Mucosa of gallbladder (tissue), 1 donor: ENCODE measurements around the gene AFAP1. TPM values are rescaled to one million over a fixed set of nuclear protein-coding genes. Genes with fewer than 3 reads are reported as not detected.

Experiments used
- DNase-seq: peaks from one replicate; pipeline ENCODE4 v3.0.0-alpha.2; 2020; ENCODE audit warnings: low spot score
- total RNA-seq: library from RNA; stranded (reverse); gene quantifications from one replicate; pipeline ENCODE4 v1.2.1, GENCODE V29; 2021
- donor health status: DM: no; HTN: no; CAD: no.

Gene AFAP1
- total RNA-seq, 1 donor from 2014 or later, result 22.7 TPM

DNA sequence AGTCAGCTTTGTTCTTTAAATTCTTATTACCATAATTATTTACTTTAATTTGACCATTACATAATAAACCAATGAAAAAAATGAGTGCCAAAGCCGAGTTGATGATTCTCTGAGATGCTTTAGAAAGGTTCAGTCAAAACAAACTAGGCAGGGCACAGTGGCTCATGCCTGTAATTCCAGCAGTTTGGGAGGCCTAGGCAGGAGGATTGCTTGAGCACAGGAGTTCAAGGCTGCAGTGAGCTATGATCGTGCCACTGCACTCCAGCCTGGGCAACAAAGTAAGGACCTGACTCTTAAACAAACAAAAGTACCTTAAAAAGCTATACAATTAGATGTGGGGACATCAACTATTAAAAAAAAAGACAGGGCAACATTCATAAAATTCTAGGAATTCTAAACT is 75.0 kb downstream of the AFAP1 start:
- DNase-seq, result no peak

DNA sequence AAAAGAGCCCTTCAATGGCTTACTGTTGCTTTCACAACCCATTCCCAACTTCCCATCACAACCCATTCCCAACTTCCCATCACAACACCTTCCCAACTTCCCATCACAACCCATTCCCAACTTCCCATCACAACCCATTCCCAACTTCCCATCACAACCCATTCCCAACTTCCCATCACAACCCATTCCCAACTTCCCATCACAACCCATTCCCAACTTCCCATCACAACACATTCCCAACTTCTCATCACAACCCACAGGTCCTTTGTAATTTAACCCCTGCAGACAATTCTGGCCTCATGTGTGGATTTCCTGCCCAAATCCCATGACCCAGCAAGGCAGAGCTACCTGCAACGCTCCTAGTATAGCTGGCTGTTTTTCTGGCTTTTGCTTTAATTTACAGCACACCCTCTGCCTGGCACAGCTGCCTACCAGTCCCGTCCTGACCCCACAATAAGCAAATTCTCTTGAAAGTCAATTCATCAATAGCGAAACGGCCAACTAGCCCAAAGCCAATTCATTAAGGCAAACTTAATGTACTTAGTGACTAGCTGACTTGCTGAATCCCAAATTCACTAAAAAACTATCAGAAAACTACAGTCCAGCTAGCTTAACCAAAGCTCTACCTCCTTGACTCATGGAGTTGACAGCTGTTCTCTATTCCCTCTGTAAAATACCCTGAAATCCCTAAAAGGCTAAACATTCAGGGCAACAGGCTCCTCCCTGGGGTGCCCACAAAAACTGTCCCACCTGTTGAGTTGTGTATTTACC is 75.6 kb downstream of the AFAP1 start:
- DNase-seq, result no peak

DNA sequence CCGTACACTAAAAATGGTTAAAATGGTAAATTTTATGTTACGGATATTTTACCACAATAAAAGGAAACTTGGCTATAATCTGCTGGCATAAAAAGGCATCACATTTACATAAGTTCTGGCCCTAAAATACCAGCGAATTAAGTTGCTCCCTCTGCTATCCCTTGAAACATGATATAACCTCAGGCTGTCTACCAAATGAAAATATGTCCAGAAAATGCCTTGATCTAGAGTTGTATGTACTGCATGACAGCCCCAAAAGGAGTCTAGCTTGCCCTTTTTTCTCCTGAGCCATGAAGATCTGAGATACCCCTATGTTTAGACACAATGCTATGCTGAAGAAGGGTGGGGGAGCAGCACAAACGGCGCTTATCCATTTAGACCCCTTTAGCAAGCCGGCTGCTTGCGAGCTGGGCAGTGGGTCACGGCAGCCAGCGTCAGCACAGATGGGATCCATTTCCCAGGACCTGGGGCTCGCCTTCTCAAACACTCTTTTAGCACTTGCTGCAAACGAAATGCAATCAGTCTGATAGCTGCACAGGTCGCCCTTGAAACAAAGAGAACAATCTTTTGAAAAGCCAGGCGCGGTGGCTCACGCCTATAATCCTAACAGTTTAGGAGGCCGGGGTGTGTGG is 77.0 kb downstream of the AFAP1 start:
- no peak for DNase-seq

DNA sequence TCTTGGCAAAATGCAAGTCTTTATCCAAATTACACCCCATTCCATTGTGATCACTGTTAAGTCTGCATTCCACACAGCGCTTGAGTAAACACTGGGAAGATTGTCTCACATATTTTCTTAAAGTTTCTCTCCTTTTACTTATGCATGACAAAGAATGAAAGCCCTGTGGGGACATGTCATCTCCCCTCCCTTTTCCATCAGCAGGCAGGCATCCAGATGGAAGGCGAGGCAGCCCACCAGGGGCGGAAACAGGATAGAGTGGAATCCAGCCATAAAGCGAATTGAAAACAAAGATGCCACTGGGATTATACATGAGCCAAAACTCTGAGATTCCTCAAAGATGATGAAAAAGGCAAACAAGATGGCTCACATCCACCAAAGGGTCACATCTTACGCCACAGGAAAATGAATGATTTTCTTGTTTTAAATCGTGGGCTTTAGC is 78.2 kb downstream of the AFAP1 start:
- DNase-seq, result no peak

DNA sequence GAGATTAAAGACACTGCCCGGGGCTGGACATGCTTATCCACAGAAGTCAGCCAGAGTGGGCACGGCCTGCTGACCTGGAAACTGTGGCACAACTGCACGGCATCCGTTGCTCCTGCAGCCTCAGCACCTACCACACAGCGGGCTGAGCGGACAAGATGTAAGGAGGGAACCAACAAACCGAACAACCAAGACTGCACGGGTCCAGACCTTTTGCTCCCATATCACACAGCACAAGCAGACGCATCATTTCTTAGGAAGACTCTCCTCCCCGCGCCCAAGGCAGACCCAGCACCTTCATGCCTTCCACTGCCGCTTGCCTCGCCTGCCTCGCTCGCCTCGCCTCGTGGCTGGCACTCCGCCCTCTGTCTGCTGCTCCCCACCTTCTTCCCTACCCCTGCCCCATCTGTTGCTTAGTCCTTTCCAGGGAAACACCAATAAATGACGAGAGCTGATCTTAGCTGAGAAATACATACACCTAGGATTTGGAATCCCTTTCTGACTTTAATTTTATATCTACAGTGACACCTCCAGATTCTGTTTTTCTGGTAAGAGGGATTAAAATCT is 79.0 kb downstream of the AFAP1 start:
- DNase-seq, result no peak

DNA sequence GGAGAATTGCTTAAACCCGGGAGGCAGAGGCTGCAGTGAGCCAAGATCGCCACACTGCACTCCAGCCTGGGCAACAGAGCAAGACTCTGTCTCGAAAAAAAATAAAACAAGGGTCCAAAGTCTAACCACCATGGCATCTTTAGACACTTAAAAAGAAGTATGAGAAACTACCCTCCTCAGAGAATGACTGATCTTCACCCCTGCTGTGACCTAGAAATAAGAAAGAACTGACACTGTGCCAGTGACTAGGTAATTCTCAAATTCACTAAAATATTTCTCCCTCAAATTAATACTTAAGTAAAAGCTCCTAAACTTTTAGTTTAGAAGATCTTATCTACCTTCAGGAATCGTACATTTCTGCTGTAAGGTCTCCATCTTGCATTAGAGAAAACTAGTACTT is 80.3 kb downstream of the AFAP1 start:
- no peak for DNase-seq

DNA sequence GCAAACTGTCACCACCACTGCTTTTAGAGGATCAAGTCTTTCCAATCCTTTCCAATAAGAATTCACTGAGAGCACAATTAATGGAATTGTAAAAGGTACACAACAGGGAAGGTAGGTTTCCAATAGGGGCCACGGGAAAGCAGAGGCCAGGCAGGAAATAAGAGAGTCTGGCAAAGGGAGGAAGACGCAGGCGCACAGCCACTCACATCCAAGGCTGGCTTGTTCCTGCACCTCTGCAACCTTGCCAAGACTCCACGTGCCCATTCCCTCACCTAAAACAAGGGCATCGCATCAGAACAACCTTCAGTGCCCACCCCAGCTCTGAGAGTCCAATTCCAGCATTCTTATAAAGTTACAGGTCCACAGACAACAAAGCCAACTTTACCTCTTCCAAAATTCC is 81.2 kb downstream of the AFAP1 start:
- no peak for DNase-seq

DNA sequence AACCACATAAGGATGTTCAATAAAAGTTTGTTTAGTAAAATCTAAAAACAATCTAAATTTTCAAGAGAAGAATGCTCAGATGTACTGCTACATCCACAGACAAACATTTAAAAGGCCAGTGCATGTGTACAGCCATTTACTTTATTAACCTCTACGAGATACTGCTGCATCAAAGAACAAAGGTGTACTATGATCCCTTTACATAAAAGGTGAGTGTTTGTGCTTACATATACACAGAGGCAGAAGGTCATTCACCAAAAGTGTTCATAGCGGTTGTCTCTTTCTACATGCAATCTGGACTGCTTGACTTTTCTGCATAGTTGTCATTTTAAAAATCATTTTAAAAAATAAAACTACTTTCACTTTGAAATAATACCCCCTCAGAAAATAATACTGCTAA is 81.7 kb downstream of the AFAP1 start:
- DNase-seq, result no peak

DNA sequence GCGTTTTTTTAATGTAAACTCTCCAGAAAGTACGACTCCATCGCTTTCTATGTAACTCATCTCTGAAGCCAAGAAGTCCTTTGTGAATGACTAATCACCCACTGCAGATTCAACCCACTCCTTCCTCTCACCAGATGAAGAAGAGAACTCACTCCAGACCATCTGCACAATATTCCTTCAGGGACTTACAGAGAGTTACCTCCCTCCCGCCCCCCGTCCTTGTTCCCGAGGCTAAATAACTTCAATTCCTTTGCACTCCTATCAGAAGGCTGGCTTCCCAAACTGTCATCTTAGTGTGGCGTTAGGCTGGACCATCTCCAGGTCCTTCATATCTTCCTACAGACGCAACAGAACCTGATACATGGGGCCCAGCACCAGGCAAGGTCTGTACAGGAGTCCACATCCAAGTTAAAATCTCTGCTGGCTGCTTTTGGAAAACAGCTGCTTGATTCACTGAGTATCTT is 82.4 kb downstream of the AFAP1 start:
- peak; percentile 18 for DNase-seq

DNA sequence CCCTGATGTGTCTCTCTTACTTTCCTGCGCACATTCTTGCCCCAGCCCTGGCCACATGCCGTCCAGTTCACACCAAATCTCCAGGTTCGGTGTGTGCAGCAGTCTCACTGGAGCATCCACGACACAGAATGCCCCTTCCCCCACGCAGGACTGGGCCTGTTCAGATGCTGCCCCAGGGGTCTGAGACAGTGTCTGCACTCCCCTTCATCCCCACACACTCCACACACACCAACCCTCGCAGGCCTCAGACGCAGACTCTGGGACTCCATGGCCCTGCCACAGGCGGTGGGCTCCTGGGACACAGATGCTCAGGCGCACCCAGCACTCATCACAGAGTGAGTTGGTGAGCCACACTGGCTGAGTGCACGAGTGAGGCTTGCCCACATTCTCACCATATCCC is 83.9 kb downstream of the AFAP1 start:
- no peak for DNase-seq

DNA sequence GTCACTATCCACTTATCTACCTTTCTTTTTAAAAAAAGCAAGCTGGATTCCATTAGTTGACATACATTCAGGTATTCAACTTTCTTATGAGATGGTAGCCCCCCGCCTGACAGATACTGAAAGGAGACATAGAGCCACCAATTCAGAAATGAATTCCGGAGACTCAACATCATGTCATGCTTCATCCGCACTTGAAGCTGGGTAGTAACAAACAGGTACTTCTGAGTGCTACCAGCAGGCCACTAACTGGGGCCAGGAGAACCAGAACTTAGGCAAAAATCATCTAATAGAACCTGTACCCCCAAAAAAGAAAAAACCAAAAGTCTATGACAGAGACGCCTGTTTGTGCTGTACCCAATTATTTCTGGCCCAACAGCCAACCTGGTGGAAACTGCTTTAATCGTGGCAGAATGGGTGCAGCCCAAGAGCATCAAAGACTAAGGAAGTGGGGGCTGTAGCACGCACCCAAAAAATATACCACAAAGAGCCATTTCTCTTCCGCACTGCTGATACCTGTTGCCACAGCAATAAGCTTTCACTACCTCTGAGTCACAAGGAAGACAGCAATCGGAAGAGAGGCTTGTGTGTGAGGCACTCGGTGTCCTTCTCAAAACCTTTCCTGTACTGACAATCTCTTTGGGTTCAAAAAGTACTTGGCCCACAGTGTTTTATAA is 84.8 kb downstream of the AFAP1 start:
- peak; percentile 24 for DNase-seq

DNA sequence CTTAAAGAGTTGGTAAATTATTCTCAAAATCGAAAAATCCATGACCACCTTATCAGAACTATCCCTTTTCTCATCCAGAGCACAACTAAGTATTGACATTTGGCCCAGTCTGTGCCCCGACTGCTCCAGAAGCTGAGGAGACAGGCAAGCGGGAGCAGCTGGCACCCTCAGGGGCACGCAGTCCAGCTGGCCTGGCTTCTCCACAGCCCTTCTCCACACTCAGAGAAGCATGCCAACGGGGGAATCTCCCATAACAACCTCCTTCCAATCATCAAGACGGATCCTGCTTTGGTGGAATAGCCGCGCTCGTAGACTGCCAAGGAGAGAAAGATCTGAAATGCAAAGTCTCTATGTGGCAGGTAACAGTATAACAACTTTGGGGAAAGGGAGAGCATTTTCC is 85.4 kb downstream of the AFAP1 start:
- DNase-seq, result no peak

DNA sequence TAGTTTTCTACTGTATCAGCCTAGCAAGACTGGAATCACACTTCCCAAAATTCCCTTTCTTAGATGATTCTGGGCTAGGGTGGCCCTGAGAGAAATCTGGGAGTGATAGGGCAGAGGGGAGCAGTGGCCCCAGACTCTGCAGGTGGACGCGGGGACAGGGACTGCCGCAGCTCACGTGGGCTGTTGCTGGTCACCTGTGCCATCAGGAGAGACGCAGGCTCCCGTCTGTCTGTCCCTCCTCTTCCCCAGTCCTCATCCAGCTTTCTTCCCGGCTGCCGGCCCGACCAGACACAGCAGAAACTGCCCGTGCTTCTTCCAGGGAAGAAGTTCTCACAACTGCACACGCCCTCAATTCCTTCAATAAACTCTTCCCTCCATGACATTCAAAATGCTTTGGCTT is 86.4 kb downstream of the AFAP1 start:
- no peak for DNase-seq

DNA sequence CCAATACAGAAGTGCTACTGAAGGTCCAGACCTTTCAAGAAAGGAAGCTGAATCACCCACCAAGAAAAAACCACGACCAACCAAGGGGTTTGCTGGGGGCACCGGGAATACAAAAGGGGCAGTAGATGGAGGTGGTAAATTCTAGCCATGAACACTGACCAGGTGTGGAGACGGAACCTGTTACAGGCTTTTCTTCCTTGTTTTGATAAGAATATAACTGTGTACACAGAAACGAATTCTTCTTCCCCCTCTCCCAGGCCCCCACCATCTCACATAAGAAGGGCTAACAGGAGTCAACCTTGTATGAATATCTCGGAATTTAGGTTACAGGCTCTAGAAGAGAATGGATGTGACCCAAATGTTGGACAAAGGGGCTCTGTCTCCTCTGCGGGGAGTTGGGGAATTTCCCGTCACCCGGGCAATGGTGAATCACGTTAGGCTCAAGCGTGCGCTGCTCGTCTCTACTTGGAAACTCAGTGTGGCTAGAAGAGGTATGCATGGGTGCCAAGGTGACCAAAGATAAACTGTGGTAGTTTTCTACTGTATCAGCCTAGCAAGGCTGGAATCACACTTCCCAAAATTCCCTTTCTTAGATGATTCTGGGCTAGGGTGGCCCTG is 87.0 kb downstream of the AFAP1 start:
- DNase-seq, result no peak

DNA sequence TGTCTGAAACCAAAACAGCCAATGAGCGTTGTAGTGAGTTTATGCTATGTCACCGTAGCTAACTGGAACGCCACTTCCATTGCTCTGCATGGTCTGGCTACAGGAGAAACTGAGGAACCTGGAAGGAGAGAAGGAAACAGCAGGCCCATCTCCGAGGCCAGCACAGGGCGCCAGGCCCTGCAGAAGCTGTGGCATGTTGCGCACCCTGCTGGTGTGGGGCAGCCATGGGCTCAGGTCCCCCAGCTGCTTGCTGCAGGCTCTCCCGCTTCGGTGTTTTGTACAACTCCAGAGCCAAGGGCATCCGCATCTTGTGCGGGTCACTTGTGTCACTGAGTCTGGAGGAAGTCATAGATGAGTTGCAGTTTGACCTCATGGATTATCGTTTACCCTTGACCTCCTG is 89.2 kb downstream of the AFAP1 start:
- no peak for DNase-seq

DNA sequence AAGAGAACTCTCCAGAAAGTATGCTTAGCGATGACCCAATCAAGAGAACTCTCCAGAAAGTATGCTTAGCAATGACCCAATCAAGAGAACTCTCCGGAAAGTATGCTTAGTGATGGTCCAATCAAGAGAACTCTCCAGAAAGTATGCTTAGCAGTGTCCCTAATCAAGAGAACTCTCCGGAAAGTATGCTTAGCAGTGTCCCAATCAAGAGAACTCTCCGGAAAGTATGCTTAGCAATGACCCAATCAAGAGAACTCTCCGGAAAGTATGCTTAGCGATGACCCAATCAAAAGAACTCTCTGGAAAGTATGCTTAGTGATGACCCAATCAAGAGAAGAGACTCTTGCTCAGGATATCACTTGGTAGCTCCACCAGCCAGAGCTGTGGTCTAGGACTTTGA is 92.5 kb downstream of the AFAP1 start:
- no peak for DNase-seq

DNA sequence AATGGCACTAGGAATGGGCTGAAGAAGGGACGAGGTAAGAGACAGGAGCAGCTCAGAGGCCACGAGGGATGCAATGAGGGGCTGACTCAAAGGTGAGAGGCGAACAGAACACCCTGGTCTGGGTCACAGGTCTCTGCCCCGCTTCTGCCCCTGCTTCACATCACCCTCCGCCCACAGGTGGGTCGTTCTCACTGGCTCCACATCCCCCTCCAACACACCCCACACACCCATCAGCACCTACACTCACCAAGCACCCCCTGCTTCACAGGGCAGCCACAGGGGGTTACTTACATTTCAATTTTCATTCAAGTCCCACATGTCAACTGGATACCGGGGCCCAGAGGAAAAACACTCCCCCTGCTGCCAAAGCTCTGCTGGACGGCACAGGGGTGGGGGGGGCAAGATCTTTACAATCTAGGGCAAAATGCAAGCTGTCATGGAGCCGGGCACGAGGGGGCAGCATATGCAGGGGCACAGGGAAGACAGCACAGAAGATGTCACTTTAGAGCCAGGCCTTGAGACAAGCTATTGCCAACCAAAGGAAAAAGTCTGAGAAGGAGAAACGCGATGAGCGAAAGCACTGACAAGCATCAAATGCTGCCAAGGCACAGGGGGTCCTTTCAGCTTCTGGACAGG is 94.0 kb downstream of the AFAP1 start:
- DNase-seq, result no peak

DNA sequence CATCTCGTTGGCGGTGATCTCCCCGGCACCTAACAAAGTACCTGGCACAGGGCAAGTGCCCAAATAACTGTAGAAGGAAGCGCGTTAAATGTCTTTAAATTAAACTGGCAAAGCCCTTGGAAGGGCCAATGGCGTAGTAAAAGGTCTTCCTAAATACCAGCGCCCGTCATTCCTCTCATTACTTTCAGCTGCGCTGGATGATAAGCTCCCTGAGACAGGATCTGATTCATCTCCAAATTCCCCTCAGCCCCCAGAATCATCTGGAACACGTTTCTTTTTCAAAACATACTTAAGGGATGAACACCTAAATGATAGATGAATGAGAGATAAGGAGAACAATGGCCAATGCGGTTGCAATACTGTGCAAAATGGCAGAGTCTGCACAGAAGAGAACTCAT is 95.1 kb downstream of the AFAP1 start:
- no peak for DNase-seq

DNA sequence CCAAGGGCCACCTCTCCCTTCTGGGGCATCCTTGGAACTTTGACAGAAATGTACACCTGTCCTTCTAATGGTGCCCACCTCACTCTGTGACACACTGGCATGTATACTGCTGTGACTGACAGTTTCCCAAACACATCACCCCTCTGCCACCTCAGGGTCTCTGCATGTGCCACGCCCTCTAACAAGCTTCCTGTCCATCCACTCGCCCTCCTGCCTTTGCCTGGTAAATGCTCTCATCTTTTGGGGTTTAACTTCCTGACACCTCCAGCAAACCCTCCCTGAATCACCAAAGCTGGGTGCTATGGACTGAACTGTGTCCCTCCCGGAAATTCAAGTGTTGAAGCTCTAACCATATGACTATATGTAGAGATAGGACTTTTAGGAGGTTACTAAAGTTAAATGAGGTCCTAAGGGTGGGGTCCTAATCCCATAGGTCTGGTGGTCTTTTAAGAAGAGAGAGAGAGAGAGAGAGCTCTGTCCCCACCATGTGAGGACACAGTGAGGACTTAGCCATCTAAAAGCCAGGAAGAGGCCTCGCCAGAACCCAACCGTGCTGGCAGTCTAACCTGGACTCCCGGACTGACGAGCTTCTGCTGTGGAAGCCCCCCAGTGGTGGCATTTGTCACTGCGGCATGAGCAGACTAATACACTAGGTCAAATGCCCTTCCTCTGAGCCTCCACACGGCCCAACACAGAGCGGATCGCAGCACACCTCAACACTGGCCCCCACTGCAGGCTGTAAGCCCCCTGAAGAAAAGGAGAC is 95.6 kb downstream of the AFAP1 start:
- peak; percentile 72 for DNase-seq

DNA sequence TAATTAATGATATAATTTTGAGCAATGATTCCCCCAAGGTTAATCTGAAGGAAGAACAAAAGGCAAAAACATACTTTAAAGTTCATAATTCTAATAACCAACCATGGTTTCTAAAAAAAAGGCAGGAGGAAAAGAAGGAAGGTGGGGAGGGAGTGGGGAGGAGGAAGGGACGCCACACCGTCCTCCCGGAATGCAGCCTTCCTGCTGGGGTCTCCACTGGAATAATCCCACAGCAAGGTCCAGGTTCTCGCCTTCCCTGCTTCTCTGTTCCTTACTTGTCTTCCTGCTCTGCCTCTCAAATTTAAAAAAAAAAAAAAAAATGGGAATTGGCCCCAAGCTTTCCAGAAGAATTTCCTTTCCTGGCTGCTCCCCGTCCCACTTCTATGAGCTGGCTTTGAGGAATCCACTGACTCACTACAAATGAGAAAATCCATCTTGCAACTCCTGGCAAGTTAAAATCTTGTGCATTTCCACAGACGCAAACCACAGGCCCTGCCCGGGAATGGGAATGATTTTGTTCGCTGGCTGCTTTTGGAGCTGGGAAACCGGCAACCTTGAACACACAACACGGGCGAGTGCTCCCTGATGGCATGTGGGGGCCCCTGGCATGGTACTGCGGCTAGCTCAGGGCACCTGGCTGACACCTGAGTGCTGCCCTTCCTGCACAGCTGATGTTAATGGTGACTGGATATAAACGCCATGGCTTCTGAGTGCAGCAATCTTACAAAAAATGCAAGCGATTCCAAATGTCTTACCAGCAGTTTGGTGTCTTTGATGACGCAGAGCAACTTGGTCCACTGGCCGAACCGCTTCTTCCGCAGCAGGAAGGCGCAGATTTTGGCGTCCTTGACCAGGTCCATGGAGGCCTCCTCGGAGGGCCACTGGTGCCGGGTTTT is 97.0 kb downstream of the AFAP1 start:
- DNase-seq, result peak; percentile 62
